HG02943 (cell line): Measurements from ENCODE around the gene NPB.

Experiments
- ATAC-seq: cut with Tn5 transposase; IDR thresholded peaks from one replicate; pipeline ENCODE4 v1.9.1; 2021; ENCODE audit warnings: mild to moderate bottlenecking, low read depth, moderate library complexity; ENCODE audit not compliant: unreplicated experiment

The NPB gene

DNA sequence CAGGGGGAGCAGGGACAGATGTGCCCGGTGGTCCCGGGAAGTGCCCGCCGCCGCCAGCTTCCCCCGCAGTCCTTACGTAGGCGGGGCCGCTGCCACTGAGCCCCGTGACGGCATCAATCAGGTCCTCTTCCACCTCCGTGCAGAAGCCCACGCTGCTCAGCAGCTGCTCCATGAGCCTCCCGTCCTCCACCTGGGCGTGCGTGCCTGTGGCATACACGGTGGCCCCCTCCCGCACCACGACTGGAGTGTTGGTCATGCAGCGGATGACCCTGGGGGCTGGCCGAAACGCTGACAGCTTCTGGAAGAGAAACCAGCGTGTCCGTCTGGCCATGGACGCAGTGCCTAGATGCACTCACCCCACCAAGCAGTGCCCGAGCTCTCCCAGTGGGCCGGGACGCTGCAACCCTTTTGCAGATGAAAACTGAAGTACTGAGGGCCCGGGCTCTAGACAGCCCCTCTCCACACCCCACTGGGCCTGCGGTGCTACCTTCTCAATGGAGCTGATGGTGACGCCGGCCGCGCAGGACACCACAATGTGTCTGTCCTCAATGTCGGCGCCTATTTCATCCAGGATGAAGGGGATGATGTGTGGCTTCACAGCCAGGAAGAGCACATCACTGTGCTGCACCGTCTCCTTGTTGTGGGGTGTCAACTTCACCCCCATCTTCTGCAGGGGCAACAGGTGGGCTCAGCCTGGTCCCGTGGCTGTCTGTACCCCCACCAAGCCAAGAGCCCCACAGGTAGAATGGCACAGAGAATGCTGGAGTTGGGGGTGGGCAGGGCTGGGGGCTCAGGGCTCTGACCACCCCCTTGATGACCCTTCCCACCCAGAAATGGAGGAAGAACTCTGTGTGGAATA is 33.0 kb downstream of the NPB start:
- no peak for ATAC-seq

DNA sequence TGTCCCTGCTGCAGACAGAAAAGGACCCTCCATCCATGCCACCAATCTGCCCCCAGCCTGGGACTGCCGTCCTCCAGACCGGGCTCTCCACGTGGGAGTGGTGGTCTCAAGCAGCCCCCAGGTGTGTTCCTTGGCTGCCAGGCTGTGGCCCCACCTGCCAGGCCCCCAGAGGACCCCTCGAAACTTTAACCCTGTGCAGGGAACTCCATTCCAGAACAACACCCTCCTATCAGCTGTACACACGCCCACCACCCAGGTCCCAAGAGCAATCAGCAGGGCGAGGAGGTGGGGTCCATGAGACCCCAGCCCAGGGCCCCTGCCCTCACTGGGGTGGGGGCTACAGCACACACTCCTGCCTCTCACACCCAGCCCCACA is 33.7 kb downstream of the NPB start:
- ATAC-seq = no peak

DNA sequence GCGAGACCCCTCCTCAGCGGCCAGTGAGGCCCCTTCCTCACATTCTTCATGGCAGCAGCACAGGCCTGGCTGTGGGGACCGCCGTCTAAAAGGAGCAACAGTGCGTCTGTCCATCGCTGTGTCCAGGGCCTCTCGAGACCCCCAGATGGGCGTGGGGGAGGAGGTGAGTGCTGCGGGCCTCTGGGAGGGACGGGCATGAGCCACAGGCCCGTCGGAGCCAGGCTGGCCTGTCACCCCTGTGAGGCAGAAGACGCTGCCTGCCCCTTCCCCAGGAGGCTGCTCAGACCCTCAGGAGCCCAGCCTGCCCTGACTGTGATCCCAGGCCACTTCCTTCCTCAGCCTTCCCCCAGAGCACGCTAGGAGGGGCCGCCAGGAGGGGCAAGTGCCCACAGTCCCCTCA is 37.2 kb downstream of the NPB start:
- ATAC-seq = no peak

DNA sequence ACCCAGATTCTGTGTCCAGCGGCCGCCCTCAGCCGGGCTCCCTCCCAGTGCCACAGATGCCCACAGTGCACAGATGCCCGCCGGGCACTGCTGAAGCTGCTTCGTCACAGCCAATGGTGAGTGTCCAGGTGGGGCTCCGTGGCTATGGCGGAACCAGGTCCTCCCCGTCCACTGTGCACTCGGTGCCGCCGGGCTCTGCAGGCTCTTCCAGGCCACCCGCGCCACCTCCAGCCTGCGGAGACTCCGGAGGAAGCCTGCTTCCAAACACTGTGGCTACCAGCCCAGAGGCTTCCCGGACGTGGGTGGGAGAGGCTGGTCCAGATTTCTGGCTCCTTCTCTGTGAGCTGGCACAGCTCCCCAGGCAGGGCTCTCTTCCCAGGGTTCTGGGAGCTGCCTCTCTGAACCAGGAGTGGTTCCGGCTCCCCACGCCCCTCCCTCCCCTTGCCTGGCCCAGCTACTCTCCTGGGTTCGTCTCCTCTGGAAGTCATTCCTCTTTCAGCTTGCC is 37.9 kb downstream of the NPB start:
- ATAC-seq = no peak

DNA sequence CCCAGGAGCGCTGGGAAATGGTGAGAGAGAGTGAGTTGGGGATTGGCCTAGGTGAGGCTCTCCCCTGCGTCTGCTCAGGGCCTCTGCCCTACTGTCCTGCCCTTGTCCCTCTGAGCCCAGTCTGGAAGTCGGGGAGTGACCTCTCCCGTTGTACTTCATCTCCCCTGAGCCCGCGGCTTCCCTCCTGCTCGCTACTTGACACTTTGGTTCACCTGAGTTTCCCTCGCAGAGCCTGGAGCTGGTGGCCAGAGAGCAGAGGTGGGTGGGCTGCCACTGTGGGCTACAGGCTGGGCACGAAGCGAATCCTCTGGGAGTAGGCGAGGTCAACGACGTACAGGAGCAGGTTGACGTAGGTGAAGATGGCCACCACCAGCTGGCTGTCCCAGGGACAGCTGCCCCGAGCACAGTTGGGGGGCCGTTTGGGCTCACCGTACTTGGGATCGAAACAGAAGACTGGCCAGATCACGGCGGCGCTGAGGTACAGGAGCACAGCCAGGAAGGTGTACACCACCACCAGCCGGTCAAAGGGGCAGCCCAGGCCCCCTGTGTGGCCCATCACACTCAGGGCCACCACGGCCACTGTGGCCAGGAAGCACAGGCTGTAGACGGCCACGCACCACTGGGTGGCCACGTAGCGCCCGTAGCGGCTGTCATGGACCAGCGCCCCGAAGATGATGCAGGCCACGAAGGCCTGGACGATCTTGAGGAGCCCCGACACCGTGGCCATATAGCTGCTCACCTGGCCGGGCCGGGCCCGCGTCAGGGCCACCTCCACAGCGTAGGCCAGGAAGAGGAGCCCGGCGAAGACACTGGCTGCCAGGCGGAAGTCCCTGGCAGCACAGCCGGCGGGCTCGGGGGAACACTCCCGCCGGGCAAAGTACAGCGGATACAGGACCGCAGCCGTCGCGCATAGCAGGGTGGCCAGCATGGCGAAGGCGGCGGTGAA is 38.8 kb downstream of the NPB start:
- no peak for ATAC-seq

DNA sequence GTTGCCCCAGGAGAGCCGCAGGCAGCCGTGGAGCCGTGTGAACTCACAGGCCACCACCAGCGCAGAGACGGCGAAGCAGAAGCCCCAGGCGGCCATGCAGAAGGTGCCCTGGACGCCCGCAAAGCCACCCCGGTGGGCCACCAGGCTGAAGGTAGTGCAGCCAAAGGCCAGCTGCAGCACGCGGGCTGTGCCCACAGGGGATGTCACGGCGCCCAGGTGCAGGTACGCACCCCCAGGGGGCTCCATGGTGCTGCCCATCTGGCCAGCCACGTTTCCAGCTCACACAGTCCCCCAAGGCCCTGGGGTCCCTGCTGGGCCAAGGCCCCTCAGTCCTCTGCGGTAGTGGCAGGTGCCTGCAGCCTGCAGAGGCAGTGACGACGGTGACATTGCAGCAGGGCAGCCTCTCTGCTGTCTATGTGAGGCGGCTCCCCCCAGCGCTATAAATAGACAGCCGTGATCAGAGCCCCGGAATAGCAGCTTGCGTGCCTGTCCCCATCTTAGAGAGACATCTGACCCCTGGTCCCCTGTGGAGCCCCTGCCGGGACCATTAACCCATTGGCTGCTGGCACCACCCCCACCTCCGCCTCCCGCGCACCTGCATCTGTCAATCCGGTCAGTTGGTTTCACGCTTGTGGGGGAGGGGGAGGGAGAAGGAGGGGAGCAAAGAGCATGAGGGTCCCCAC is 39.6 kb downstream of the NPB start:
- ATAC-seq = no peak

DNA sequence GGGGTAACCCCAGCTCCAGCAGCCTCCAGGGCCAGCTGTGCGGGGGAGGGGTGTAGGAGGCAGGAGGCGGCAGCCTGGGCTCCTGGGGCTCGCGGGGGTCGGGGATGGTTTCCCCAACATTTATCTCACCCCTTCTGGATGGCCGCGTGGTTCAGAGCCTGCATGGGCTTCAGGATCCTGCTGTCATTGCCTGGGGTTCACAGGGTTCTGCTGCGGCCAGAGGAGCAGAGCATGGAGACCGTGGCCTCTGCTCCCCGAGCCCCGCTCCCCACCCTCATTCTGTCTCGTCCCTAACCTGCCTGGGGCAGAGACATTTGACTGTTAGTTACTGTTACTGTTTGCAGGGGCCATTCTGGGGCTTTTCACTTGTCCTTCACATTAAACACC is 40.1 kb downstream of the NPB start:
- ATAC-seq = no peak

DNA sequence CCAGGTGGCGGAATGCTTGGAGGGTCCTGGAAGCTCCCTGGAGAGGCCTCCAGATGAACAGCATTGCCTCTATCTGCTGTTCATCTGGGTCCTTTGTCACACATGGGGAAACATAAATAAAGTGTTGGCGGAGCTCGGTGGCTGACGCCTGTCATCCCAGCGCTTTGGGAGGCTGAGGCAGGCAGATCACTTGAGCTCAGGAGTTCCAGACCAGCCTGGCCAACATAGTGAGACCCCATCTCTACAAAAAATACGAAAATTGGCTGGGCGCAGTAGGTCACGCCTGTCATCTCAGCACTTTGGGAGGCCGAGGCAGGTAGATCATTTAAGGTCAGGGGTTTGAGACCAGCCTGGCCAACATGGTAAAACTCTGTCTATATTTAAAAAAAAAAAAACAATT is 42.8 kb downstream of the NPB start:
- ATAC-seq = no peak

DNA sequence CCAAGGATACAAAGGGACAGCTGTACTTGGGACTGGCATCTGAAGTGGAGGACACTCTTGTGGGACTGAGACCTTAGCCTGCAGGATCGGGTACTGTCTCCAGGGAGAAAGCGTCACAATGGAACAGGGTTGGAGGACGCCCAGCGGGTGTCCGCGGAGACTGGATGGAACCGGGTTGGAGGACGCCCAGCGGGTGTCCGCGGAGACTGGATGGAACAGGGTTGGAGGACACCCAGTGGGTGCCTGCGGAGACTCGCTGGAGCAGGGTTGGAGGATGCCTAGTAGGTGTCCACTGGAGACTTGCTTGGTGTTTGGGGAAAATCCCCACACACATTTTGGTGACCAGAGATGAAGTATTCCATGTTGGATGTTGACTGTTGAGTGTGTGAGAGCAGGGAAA is 45.2 kb downstream of the NPB start, which contains the start of gene MYADML2:
MYADML2 (minus strand) TSS at position 45 of the 400 bp plus-strand sequence. CDS start 5,492 bp downstream, outside the sequence.
- no peak for ATAC-seq

DNA sequence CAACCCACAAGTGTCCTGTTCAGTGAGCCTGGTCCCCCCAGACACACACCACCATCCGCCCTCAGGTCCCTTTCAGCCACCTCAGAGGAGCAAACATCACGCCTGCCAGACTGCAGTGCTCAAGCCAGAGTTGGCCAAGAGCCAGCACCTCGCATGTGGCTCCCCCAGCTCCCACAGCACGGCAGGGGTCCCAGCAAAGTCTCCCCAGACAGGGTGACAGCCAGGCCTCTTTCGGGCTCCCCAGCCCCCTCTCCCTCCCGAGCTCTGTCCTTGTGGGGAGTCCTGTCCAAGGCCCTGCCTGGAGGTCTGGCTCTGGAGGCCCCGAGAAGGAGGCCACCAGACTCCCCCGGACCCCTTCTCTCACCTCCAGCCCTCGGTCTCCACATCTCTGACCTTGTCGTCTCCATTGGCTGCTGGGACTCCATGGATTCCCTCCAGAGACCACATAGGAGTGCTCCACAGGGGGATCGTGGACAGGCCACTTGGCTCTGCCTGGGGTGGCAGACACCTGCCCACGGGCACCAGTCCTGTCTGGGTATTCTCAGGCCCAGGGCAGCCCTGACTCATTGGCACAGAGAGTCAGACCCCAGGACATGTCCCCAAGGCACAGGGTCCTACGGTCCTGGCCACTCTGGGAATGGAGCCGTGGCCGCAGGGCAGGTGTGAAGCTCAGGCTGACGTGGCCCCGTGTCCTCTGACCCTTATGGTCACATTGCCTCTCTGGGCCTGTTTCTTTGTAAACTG is 46.8 kb downstream of the NPB start:
- no peak for ATAC-seq

DNA sequence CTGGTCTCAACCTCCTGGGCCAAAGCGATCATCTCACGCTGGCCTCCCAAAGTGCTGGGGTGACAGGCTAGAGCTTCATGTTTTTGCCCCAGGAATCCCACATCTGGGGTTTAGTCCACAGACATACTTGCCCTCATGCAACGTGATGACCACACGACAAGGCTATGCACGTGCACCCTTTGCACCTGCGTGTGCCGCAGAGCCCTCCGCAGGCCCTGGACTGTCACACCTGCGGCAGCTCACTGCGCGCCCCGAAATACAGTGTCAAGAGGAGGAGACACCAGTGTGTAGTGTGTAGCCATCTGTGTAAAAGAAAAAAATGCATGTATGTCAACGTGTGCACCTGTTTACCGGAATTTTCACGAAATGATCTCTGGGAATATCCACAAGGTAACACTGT is 48.5 kb downstream of the NPB start:
- ATAC-seq = no peak

DNA sequence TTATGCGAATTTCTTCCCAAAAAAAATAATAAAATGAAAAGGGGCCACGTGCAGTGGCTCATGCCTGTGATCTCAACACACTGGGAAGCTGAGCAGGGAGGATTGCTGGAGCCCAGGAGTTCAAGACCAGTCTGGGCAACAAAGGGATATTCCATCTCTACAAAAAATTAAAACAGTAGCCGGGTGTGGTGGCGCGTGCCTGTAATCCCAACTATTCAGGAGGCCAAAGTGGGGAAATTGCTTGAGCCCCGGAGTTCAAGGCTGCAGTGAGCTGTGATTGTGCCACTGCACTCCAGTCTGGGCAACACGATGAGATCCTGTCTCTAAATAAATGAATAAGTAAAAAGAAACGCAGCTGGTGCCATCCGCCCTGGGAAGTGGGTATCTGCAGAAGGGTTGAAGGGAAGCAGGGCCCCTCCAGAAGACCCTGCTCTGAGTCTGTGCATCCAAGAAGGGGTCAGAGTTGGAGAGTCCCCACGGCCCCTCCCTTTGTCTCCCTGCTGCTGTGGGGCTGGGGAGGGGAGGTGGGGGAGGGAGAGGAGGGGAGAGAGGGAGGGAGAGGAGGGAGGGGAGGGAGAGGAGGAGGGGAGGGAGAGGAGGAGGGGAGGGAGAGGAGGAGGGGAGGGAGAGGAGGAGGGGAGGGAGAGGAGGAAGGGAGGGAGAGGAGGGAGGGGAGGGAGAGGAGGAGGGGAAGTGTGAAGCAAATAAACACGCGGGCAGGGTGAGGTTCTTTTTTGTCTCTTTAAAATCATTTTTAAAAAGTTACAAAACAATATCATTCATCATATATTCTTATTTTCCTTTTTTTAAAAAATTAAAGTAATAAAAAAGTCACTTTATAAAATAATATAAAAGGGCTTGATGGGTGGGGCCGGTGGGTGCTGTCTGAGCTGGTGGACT is 50.0 kb downstream of the NPB start:
- ATAC-seq = no peak
